ENCODE measurements around the gene SLC12A7.

- TF ChIP-seq CTCF (IDR thresholded peaks at IDR 0.05), result no peak
- no peak for TF ChIP-seq POLR2A (IDR thresholded peaks at IDR 0.05)
Observed at GRCh38 chr5:1124205-1125029, 12.6 kb upstream of the SLC12A7 start.
